ENCODE data around the gene C16orf89.
"Not testable (repeated sequence)": the region's sequence is repeated elsewhere in the genome, so short reads cannot be mapped to it uniquely, and the experiment has no call there.

- TF ChIP-seq CTCF, POLR2A (IDR thresholded peaks at IDR 0.05): not testable (repeated sequence)
Observed at GRCh38 chr16:5099174-5099573, 33.4 kb upstream of the C16orf89 start.
